Ovary (tissue), 9 donors: Measurements from ENCODE around the gene GRAMD1B. TPM values are rescaled to one million over a fixed set of nuclear protein-coding genes. Genes with fewer than 3 reads are reported as not detected.
A peak's percentile ranks its signal among the peaks of the same experiment; 100 is the strongest.

ENCODE experiments used
- DNase-seq, 5 donors: peaks; one replicate each; pipeline ENCODE4 v3.0.0-alpha.2; 2019 to 2020
- H3K27ac ChIP-seq, 2 donors: fragments of 200-600 bp; one replicate each; pipeline versions ENCODE4 v1.5.1 to v1.8.0; 2019 to 2022
- H3K27me3 ChIP-seq: fragments of 200-600 bp; one replicate; pipeline ENCODE4 v1.8.0; 2022
- H3K36me3 ChIP-seq: fragments of 200-600 bp; sonication (generic); one replicate; pipeline ENCODE4 v1.5.1; 2019
- H3K4me1 ChIP-seq: one replicate; pipeline ENCODE4 v1.8.1; 2013; ENCODE audit warnings: mild to moderate bottlenecking, moderate library complexity; ENCODE audit not compliant: insufficient read depth
- H3K4me3 ChIP-seq: fragments of 200-600 bp; sonication (generic); one replicate; pipeline ENCODE4 v1.5.1; 2017
- H3K9me3 ChIP-seq, 2 donors: fragments of 200-600 bp in 1 of 2; sonication (generic) in 1 of 2; one replicate each; pipeline versions ENCODE4 v1.5.1 to v1.8.1; 2013 to 2019; ENCODE audit warnings: mild to moderate bottlenecking in 1 of 2, moderate library complexity in 1 of 2
- EP300 ChIP-seq: sonication (generic); formaldehyde crosslinking; IDR thresholded peaks from one replicate; pipeline ENCODE4 v1.6.1; 2017; ENCODE audit warnings: antibody characterized with exemption
- POLR2A ChIP-seq: fragments of 450-650 bp; IDR thresholded peaks from one replicate; pipeline ENCODE4 v1.6.1; 2017; ENCODE audit warnings: antibody characterized with exemption, mild to moderate bottlenecking, moderate library complexity
- WGBS, 3 donors: extraction: QIAGEN DNeasy Blood & Tissue Kit in 1 of 3; methylation state at CpG; one replicate each; pipeline versions ENCODE4 v1.1.5 to v1.1.7; 2013 to 2017; 5-methylcytosine and 5-hydroxymethylcytosine counted together
- intact Hi-C, 4 donors: fragments of 100-400 bp; cut with DNase I; formaldehyde crosslinking; loops; one replicate each; pipeline versions ENCODE4 v1.11.0 to v1.15.1; 2022 to 2023
- polyA plus RNA-seq, 2 donors: library from polyadenylated mRNA; stranded (reverse); fragments of 200-250 nt in 1 of 2; fragments of 350-450 nt in 1 of 2; fragmentation: Illumina TruSeq in 1 of 2; extraction: RNeasy Lipid Tissue Mini Kit (QIAGEN cat#74804) in 1 of 2; gene quantifications; one replicate each; pipeline ENCODE4 v1.2.3, GENCODE V29; 2013 to 2014
- total RNA-seq, 7 donors: library from RNA; depleted of rRNA in 2 of 7; stranded (reverse); fragments of >200 nt in 2 of 7; fragmentation: NEBNext Ultra II Directional in 3 of 7; extraction: Animal tissue kit (Norgen Biotek cat#: 25700) in 3 of 7; gene quantifications; one replicate each; pipeline versions ENCODE4 v1.1.0 to v1.2.4, GENCODE V29; 2016 to 2023
- TF ChIP-seq, protein P1 (sequence below), 3 donors: fragments of 450-650 bp in 2 of 3; fragments of 200-600 bp in 1 of 3; IDR thresholded peaks; one replicate each; pipeline versions ENCODE4 v1.5.1 to v1.8.0; 2016 to 2022; ENCODE audit warnings: antibody characterized with exemption in 3 of 3, mild to moderate bottlenecking in 1 of 3
- donor health status: DM: no; HTN: no; CAD: no; lungs with moderate emphysema.
- donor health status: DM: no; HTN: no; CAD: no.
- donor health status: Bipolar disorder and iron deficiency.
- donor health status: DM: yes; HTN: yes; CAD: no.
- donor health status: DM: no; HTN: no; CAD: no.
- donor health status: DM: yes; HTN: yes; CAD: no.

Gene GRAMD1B
- total and polyA plus RNA-seq, 9 donors = 10.8 to 185 (median 25.4) TPM

GRCh38 chr11:123640677-123641494, 210.8 kb downstream of the GRAMD1B start:
- intact Hi-C loops = no loop called here

DNA sequence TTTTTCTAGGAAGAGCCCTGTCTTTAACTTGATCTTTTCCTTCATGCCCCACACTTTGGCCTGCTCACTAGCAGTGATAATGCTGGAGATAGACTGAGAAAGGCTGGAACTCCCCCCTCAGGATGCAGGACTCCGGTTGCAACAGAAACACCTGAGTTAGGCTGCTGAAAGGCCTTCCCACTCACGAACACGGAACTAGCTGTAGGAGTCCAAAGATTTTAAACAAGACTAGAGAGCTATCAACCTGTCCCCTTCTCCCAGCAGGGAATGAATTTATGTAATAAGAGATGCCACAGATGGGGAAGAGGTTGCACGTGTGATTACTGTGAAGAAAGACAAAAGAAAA, 211.4 kb downstream of the GRAMD1B start:
- no peak for TF ChIP-seq EP300
- TF ChIP-seq, protein P1, sequence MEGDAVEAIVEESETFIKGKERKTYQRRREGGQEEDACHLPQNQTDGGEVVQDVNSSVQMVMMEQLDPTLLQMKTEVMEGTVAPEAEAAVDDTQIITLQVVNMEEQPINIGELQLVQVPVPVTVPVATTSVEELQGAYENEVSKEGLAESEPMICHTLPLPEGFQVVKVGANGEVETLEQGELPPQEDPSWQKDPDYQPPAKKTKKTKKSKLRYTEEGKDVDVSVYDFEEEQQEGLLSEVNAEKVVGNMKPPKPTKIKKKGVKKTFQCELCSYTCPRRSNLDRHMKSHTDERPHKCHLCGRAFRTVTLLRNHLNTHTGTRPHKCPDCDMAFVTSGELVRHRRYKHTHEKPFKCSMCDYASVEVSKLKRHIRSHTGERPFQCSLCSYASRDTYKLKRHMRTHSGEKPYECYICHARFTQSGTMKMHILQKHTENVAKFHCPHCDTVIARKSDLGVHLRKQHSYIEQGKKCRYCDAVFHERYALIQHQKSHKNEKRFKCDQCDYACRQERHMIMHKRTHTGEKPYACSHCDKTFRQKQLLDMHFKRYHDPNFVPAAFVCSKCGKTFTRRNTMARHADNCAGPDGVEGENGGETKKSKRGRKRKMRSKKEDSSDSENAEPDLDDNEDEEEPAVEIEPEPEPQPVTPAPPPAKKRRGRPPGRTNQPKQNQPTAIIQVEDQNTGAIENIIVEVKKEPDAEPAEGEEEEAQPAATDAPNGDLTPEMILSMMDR (IDR thresholded peaks at IDR 0.05) = no peak
- TF ChIP-seq POLR2A = no peak
- intact Hi-C loops = no loop called here
- WGBS, 3 donors = 68 to 73% (median 70%) methylated on average over 4 of the region's 4 CpGs

More at GRCh38 chr11:123640677-123641494, 210.8 kb downstream of the GRAMD1B start:
- Histone ChIP-seq H3K27me3 (no peaks in the 10 kb centered on the region), H3K9me3 (no peaks in the 10 kb centered on the region), H3K4me1 (no peaks in the 10 kb centered on the region), H3K27ac (no peak overlapping the region), H3K36me3 (no peaks in the 10 kb centered on the region), H3K4me3 (no peak overlapping the region)
- DNase-seq = peak in 1 of 5 donors; percentile 31
- TF ChIP-seq, protein P1 (IDR thresholded peaks at IDR 0.05) = peak in 1 of 3 donors; percentile 14
- TF ChIP-seq POLR2A = no peak
- WGBS, 3 donors = 27 to 39% (median 35%) methylated on average over 22 of the region's 22 CpGs

DNA sequence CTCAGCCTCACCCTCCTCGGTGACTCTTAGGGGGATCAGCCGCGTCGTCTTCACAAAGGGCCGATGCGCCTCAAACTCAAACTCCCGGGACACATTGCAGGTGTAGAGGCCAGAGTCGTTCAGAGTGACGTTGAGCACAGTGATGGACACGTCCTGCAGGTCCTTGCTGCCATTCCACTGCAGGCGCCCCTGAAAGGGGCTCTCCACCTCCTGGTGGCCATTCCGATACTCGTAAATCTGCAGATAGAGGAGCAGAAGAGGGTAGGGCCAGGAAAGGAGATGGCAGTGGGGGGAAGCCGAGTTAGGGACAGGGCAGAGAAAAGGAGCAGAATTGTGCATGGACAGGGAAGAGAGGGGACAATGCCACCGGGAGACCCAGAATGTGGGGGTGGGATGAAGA, 212.4 kb downstream of the GRAMD1B start:
- intact Hi-C loops = no loop called here

More for the DNA sequence above, 211.4 kb downstream of the GRAMD1B start:
- no peaks in the 10 kb centered on the region for H3K9me3 ChIP-seq
- H3K27me3 ChIP-seq = no peaks in the 10 kb centered on the region
- H3K27ac ChIP-seq = no peak overlapping the region
- H3K36me3 ChIP-seq = no peaks in the 10 kb centered on the region
- no peak overlapping the region for H3K4me3 ChIP-seq
- no peaks in the 10 kb centered on the region for H3K4me1 ChIP-seq
- no peak for DNase-seq

DNA sequence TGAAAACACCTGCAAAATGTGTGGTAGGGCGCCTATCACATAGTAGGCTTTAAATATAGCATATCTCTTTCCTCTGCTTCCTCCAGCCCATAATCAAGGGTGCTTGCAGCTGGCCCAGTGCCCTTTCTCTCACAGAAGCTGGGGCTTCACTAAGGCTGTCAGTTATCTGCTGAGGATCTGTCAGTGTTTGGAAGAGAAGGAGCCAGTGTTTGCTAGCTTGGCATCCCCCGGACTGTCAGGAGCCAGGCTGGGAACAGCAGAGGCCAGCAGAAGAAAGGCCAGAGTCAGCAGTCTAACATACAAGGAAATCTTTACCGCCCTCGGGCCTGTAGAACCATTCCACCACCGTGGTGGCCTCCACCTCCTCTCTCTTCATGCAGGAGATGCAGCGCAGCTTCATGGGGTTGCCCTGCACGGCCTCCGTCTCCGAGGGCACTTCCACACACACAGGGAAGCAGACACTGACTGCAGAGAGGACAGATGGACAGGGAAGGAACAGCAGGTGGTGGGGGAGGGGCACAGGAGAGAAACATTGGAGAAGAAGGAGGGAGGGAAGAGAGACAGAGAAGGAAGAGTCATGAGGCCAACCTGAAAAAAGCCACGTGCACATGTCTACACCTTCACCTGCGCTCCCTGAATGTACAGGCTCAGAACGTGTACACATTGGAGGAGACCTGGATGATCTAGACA, 215.4 kb downstream of the GRAMD1B start:
- no peak overlapping the region for H3K4me3 ChIP-seq
- 76 to 83% (median 81%) methylated on average over 12 of the region's 12 CpGs for WGBS, 3 donors
- no peak for DNase-seq
- no peaks in the 10 kb centered on the region for H3K4me1 ChIP-seq
- no peak overlapping the region for H3K27ac ChIP-seq
- no peaks in the 10 kb centered on the region for H3K27me3 ChIP-seq
- H3K36me3 ChIP-seq = no peaks in the 10 kb centered on the region
- intact Hi-C loops = no loop called here
- H3K9me3 ChIP-seq = no peaks in the 10 kb centered on the region
- TF ChIP-seq POLR2A (no peak), EP300 (no peak)
- TF ChIP-seq, protein P1 (IDR thresholded peaks at IDR 0.05) = no peak

More for the DNA sequence above, 212.4 kb downstream of the GRAMD1B start:
- H3K4me3 ChIP-seq = no peak overlapping the region
- no peaks in the 10 kb centered on the region for H3K36me3 ChIP-seq
- no peak for DNase-seq
- 86 to 93% (median 89%) methylated on average over 15 of the region's 15 CpGs for WGBS, 3 donors
- no peaks in the 10 kb centered on the region for H3K4me1 ChIP-seq
- TF ChIP-seq POLR2A (no peak), EP300 (no peak)
- TF ChIP-seq, protein P1 (IDR thresholded peaks at IDR 0.05) = no peak
- no peaks in the 10 kb centered on the region for H3K9me3 ChIP-seq
- H3K27ac ChIP-seq = no peak overlapping the region
- no peaks in the 10 kb centered on the region for H3K27me3 ChIP-seq
